Measurements from ENCODE around the gene RNASET2. TPM values are rescaled to one million over a fixed set of nuclear protein-coding genes. Genes with fewer than 3 reads are reported as not detected.

Gene RNASET2
- total and polyA plus RNA-seq, 8 donors, result 38.1 to 68.5 (median 47.0) TPM

GRCh38 chr6:166879594-166879993 lies 76.8 kb downstream of the RNASET2 start:
- no peak for TF ChIP-seq CTCF (IDR thresholded peaks at IDR 0.05)
- no peaks in the 10 kb centered on the region for H3K36me3 ChIP-seq
- ATAC-seq, result no peak
- intact Hi-C loops (cut with DNase I), result no loop called here
- DNase-seq, result no peak
- no peak overlapping the region for H3K4me3 ChIP-seq
- peaks cover 0 to 4% of the 10 kb centered on the region in 2 donors for H3K9me3 ChIP-seq
- no peaks in the 10 kb centered on the region for H3K4me1 ChIP-seq
- H3K27me3 ChIP-seq, result no peaks in the 10 kb centered on the region
- no peak overlapping the region for H3K27ac ChIP-seq

Small RNA genes within 50 kb of the gene (microRNA-seq; reads per million reads assigned to microRNA genes)
- gene MIR3939, result 0.14 to 0.34 reads per million in 2 donors

Other genes starting within 250 kb of the RNASET2 start
- gene CEP43, start 42.8 kb upstream of the RNASET2 start, total RNA-seq, result 10 to 100 TPM; 15.3 to 15.8 TPM
- 10 to 100 TPM; 40.8 to 50.6 (median 47.5) TPM for gene CEP43, start 42.8 kb upstream of the RNASET2 start, polyA plus RNA-seq (ENCODE audit: insufficient read length in 6 of 6)
- gene CCR6, start 166.5 kb upstream of the RNASET2 start, total RNA-seq, result under 1 TPM in 1 of 2 donors, not detected in 1; 0.71 TPM
- under 1 TPM in 1 of 6 donors, not detected in 5; 0.10 TPM for gene CCR6, start 166.5 kb upstream of the RNASET2 start, polyA plus RNA-seq (ENCODE audit: insufficient read length in 6 of 6)
- not detected for gene GPR31, start 201.4 kb upstream of the RNASET2 start, total RNA-seq
- under 1 TPM in 1 of 6 donors, not detected in 5; 0.08 TPM for gene GPR31, start 201.4 kb upstream of the RNASET2 start, polyA plus RNA-seq (ENCODE audit: insufficient read length in 6 of 6)